DMS53 treated with DMSO at 0.1 percent for 48 hours (cell line): Measurements from ENCODE around the gene KIFC3.
A peak's percentile ranks its signal among the peaks of the same experiment; 100 is the strongest.
"Not testable (repeated sequence)": the region's sequence is repeated elsewhere in the genome, so short reads cannot be mapped to it uniquely, and the experiment has no call there.

Source experiments
- DNase-seq: peaks from one replicate; lab custom pipeline; 2025; ENCODE audit not compliant: unreplicated experiment; lab: John Stamatoyannopoulos, UW

The KIFC3 gene

DNA sequence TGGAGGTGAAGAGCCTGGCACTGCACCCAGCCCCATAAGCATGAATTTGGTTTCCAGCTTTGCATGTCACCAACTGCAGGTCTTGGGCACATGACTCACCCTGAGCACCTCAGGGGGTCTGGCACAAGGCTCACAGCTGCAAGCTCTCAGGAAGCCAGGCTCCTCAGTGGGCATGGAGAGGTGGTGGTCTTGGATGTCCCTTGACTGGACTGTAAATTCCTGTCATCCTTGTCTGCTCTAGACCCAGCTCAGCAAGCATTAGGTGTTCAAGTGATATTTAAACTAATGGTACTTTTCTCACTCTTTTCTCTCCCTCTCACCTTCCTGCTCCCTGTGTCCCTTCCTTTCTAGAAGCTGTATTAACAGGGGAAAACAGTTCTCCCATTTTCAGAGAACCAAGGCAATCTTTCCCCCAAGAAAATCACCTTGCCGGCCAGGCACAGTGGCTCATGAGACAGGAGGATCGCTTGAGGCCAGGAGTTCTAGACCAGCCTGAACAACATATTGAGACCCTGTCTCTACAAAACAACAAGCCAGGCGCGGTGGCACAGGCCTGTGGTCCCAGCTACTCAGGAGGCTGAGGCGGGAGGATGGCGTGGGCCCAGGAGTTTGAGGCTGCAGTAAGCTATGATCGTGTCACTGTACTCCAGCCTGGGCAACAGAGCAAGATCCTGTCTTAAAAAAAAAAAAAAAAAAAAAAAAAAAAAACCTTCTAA lies 5.1 kb upstream of the KIFC3 start:
- DNase-seq = no peak

DNA sequence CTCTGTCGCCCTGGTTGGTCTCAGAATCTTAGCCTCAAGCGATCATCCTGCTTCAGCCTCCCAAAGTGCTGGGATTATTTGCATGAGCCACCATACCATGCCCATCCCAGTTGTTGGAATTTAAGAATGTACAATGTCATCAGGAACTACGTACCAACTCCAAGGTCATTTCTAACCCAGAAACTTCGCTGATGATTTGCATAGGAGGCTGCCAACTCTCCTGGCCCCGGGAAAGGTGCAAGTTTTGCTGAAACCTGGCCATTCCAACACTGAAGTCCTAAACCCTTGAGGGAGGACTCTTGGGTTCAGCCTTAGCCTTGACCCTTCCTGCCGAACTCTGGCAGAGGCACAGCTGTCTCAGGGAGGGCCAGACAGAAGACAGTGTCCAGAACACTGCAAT lies 2.9 kb upstream of the KIFC3 start:
- no peak for DNase-seq

DNA sequence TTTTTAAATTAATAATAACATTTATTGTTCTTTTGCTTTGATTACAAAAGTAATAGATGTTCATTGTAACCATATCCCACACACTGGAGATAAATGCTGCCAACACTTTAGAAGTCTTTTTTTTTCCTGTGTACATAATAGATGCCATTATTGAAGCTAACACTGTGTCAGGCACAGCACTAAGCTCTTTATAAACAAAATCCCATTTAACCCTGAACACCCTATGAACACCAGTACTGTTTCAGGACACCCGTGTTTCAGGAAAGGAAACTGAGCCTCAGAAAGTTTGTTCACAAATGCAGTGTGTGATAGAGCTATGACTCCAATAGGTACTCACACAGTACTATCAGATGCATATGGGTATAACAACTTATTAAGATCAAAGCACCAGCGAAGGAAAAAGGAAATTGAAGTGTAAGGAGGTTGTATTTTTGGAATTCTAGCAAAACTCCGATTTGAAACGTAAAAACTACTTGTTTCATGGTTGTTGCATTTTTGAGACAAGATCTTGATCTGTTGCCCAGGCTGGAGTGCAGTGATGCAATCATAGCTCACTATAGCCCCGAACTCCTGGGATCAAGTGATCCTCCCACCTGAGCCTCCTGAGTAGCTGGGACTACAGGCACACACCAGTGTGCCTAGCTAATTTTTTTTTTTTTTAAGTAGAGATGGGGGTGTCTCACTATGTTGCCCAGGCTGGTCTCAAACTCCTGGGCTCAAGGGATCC lies 2.0 kb upstream of the KIFC3 start:
- DNase-seq = no peak

DNA sequence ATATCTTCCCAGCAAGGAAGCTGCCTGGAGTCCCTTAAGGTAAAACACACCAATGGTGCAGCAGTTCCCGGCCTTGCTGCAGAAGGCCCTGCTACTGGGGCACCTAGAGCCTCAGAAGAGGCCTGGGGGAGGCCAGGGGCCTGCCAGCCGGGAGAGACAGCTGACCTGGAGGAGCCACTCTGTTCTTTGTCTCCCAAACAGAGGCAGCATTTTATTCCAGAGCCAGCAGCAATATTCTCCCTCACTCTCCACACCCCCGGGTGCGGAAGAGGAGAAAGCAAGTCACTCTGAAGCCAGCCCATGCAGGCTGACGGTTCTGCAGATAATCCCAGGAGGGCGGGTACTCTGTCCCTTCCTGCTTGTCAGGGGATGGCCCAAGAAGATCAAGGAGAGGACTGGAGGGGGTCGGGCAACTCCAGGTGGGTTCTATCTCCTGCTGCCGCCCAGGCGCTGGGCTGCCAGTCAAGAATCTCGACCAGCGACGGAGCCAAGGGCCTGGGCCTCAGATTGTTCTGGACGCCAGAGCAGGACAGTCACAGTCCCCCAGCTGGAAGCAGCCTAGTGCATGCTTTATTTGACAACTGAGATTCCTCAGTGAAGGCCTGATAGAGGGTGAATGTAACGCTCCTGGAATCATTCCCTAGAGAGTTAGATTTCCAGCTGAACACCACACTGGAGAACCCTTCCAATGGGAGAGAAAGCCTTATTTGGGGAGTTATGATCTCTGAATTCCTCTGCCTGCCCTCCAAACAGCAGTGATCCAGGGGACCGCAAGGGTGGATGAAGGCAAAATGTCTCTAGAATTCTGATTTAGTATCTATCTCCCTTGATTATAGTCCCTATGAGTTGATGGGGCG lies 1.1 kb upstream of the KIFC3 start:
- DNase-seq = no peak

DNA sequence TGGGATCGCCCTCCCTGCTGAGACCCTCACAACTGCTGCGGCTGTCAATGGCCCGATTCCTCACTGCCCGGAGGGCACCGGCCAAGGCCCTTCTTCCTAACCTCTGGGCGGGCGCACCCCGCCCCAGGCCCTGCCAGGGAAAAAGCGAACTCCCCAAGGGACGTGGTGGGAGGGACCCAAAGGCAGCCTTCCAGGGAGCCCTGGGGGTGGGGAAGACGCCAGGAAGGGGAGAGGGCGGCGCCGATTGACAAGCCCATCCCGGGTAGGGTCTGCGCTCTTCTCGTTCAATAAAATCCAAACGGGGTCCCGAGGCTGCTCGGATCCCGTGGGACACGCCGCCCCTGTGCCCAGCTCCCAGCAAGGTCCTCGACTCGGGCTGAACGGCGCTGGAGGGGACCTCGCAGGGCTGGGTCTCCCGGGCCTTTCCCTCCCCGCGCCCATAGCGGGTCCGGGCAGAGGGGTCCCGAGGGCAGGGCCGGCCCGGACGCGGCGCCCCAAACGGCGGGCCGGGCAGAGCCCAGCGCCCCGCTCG lies 416 bp downstream of the KIFC3 start:
- DNase-seq = no peak

DNA sequence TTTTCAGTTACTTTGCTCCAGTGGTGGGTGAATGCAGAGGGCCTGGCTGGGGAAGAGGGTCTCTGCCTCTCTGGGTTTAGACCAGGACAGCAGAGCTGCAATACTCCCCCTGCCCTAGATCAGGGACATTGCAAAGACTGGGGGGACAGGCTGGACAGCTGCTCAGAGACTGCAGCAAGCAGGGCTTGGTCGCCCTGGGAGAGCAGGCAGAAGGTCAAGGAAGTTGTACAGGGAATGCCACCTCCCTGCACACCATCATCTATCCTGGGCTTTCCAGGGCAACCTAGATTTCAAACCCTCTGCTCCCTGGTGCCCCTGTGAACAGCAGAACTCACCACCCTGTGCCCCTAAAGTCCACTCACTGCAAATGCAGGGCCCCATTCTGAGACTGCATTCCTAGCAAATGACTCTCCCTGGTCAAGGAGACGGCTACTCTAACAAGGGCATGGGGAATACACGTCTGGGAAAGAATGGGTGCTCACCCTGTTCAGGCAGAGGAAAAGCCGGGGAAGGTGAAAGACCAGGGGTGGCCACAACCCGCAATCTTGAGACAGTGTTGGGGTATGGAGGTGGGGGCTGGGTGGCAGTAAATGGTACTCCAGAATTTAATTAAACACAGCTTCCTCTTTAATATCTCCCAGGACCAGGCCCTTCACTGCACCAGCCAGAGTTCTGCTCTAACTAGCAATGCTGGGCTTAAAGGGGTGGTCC lies 1.0 kb downstream of the KIFC3 start:
- no peak for DNase-seq

DNA sequence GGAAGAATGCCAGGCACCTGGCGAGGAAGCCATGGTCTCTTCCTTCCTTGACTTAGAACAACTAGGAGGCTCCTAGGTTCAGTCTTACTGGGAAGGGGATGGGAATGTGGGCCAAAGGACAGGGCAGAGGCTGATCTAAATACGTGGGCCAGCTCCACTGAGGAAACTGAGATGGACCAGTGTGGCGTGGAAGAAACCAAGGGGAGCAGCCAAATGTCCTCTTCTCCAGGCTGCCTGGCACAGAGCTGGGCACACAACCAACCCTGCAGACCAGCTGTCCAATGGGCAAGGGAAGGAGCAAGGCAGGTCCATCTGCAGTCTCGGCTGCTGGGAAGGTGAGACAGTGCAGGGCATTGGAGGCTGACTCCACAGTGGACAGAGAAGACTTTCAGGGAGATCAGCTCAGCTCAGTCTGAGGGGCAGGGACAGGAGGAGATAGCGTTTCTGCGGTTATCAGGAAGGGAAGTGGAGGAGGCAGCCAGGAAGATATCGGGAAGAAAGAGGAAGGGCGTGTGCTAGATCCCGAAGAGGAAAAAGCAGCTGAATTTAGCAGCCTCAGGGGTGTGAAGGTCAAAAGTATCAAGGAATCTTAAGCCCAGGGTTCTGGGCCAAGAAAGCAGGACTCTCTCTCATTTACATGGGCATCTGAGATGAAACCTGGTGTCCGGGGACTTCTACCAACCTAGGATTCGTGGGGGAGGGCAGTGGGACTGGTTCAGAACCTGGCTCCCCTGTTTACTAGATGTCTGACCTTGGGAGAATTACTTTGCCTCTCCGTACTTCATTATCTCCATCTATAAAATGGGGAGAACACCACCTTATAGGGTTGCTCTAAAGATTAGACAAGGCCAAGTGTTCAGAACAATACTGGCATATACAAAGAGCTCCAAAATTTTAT lies 1.8 kb downstream of the KIFC3 start:
- DNase-seq = no peak

DNA sequence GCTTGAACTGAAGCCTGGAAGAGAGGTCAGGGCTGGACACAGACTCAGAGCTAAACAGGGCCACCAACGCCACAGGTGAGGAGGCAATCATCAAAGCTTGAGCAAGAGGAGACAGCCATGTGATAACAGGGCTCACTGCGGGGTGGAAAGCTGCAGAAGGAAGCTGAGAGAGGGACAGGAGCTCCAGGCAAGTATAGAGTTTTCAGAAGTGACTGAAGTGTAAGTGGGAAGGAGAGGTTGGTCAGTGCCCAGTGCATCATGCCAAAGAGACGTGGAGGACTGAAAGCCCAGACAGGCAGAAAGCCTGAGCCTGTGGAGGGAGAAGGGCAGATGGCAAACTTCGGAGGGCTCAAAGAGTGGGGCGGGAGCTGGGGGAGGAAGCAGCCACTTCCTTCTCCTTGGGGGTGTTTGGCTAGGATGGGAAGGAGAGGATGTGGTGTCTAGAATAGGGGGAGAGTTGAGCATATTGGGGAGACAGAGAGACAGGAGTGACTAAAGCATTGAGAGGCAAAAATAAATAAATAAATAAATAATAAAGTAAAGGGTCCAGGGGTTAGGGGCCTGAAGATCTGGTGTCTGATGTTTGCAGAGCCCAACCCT lies 2.6 kb downstream of the KIFC3 start:
- DNase-seq = peak; percentile 40

DNA sequence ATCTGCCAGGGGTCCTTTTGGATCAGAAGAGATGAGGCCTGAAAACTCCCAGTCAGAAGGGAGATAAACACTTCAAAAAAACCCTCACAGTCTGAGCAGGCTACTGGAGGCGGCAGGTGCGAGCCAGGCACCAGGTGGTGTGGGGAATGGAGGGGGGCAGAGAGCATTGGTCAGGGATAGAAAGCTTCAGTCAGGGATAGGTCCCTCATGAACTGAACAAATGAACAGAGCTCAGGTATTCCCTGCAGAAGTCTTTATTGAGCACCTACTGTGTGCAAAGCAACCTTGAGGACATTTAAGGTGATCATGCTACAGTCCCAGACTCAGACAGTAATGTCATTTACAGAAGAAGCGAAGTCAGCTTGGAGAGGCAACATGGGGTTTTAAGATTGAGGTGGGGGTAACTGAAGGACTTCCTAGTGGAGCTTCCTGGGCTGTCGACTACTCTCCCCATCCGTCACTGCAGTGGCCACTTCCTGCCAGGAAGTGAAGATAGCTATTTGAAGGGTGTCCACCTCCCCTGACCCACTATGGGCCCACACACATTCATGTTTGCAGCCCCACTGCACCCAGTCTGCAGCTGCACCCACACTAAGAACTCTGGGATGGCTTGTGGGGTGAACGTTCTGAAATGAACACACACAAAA lies 3.2 kb downstream of the KIFC3 start:
- peak; percentile 87 for DNase-seq

DNA sequence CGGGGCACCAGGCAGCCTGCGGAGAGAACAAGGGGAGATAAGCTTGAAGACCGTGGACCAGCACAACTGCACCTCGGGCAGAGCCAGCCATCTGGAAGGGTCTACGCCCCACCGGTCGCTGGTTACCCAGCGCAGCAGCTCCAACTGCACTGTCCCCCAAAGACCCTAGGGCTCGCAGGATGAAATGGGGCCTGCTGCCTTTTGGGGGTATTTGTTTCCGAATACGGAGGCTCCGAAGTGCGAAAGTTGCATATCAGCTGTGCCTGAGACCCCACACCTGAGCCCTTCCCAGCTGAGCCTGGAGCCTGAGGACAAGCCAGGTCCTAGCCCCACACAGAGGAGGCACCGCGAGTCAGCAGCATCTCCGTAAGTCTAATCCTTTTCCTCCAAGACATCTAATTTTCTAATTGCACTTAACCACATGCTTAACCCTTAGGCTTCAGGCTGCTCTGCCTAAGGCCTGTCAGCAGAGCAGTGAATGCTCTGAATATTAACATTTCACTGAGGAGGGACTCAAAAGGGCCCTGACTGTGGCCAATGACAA lies 4.0 kb downstream of the KIFC3 start:
- DNase-seq = no peak

DNA sequence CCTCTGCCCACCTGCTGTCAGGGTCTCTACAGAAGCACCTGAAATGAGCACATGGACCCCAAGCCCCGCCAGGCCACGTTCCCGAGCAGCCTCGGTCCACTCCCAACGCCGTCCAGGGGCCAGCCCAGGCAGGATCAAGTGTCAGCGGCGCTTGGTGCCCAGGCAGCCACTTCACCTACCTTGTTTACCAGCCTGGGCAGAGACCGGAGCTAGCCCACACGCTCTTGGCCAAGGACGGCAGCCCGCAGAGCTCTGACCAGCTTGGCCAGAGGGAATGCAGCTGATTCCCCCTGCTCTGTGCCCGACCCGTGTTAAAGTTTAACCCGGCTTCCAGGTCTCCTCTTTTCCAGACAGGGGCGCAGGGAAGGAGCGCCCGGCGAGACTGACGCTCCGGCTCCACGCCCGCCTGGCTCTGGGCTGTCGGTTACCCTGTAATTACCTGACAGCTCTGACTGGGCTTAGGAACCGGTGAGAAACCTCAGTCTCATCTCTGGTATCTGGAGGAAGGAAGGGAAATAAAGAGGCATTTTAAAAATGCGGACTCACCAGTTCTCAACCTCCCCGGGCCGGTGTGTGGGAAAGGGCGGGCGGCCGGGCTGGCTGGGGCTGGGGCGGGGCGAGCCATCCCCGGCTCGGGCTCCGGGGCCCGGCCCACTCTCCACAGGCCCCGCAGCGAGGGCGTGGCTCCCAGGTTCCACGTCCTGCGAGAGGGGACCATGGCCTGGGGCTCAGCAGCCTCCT lies 4.6 kb downstream of the KIFC3 start:
- DNase-seq = peak; percentile 88

DNA sequence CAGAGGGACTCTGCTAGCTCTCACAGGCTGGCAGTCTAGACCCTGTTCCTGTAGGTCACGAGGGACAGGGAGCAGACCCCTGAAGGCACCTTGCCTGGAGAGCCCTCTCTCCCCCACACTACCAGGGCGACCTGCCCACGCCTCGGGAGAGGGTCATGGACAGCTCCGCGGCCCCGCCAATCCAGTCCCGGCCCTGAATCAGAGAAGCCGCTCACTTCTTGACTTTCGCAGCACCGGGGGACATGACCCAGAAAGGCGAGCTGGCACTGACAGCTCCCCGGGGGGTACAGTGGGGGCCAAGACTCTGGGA lies 5.1 kb downstream of the KIFC3 start:
- no peak for DNase-seq

DNA sequence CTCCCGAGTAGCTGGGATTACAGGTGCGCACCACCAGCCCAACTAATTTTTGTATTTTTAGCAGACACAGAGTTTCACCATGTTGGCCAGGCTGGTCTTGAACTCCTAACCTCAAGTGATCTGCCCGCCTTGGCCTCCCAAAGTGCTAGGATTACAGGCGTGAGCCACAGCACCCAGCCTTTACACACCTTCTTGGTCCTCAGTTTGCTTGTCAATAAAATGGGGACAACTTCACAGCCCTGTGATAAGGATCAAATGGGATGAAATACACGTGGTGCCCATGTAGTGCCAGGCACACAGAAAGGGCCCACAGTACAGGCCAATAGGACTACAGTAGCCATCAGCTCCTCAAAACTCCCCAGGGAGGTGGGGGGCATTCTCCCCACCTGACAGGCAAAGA lies 6.3 kb downstream of the KIFC3 start:
- not testable (repeated sequence) for DNase-seq

DNA sequence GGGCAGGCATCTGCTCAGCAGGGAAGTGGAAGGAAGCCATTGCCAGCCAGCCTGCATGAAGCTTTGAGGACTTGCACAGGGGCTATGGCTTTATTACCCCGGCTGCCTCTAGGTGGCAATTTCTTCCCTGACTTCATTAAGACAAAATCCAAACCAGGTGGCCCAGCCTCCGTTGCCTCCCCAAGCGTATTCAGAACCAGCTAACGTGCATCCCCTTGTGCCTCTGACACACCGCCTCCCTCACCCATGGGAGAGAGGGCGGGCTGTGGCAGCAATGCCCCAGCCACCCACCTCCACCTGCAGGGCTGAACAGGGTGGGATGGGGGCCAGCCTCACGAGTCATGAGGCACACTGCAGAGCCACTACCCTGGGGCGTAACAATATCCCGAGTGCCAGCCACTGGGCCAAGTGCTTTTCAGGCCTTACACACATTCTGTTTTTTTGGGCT lies 6.8 kb downstream of the KIFC3 start:
- DNase-seq = no peak

DNA sequence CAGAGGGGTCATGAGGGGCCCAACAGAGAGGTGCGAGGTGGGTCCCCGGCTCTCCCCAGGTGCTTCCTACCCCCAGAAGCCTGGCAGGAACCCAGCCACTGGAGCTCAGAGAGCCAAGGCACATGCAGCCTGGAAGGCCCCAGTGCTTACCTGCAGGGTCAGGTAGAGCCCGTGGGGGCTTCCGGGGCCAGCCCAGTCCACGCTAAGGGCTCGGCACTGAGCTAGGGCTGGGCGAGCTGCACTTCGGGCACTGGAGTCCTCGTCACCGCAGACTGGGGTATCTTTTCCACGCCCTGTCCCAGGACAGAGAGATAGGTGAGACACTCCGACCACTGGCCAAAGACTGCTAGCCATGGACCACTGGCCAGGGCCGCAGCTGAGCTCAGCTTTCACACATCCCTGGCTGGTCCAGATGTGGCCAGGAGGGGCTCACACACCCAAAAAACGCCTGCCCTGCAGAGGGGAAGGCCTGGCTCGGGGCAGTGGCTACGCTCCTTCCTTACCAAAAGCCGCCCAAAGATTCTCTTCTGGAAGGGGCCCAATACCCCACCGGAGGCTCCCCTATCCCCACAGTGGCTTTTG lies 7.4 kb downstream of the KIFC3 start:
- no peak for DNase-seq

DNA sequence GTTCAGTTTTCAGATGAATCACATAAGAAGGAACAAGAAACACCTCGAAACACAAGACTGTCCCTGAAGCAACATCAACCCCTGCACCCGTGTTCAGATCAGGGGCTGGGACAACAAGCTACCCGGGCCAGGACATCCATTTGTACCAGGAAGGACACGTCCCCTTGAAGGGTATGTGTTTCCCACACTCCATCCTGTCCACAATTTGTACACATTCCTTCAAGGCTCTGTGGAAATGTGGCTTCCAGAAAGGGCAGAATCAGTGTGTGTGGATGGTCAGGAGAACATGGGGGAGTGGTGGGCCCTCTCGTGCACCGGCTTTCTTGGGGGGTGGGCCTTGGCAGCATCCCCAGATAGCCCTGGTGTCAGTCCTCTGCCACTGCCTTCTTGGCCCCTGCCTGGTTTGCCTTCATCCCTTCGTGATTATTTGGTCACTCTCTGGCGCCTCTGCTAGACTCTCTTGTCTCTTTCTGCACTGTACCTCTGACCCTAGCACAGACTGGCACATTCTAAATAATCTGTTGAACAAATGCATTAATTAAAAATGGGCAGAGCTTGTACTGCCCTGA lies 10.3 kb downstream of the KIFC3 start:
- DNase-seq = no peak

DNA sequence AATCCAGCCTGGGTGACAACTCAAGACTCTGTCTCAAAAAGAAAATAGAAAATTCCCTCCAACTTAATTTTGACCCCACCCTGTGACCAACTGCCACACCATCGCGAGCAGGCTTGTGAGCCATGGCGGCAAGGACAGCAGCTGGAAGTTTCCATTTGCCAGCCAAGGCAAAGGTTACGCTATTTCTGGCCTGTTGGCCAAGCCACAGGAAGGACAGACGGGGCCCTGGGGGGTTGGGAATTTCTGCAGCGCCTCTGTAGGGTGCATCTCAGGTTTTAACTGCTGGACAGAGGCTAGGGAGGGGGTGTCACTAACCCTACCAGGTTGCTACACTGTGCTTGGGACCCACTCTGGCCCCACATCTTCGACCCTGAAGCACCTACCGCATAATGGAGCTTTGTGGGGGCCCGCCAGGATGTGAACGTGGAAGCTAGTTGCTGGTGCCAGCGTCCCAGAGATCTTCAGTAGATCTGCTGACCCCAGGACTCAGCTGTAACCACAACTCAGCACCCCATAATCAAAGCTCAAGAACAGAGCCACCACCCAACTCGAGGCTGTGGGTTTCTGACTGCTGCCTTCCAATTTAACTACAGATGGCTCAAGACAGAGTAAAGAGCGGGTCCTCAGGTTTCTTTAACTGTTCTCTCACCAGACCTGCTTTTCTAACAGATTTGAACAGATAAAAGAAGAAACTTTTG lies 10.9 kb downstream of the KIFC3 start:
- DNase-seq = no peak
